ENCODE results near the gene PTP4A2. TPM values are rescaled to one million over a fixed set of nuclear protein-coding genes. Genes with fewer than 3 reads are reported as not detected.
A peak's percentile ranks its signal among the peaks of the same experiment; 100 is the strongest.
"Not testable (repeated sequence)": the region's sequence is repeated elsewhere in the genome, so short reads cannot be mapped to it uniquely, and the experiment has no call there.

Gene PTP4A2
- polyA plus RNA-seq, 1 donor: 205 TPM

GRCh38 chr1:31949862-31950261 is 11.7 kb upstream of the PTP4A2 start:
- no peak for DNase-seq

DNA sequence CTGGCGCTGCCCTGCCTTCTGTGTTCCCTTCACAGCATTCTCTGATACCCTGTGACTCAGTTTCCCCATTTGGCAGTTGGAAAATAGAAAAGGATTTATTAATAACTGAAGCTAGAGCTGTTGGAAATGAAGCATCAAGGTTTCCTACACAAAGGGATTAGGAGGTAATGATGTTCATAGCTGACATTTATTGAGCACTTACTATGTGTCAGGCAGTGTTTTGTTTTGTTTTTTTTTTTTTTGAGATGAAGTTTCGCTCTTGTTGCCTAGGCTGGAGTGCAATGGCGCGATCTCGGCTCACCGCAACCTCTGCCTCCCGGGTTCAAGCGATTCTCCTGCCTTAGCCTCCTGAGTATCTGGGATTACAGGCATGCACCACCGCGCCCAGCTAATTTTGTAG is 7.5 kb upstream of the PTP4A2 start:
- DNase-seq: not testable (repeated sequence)

DNA sequence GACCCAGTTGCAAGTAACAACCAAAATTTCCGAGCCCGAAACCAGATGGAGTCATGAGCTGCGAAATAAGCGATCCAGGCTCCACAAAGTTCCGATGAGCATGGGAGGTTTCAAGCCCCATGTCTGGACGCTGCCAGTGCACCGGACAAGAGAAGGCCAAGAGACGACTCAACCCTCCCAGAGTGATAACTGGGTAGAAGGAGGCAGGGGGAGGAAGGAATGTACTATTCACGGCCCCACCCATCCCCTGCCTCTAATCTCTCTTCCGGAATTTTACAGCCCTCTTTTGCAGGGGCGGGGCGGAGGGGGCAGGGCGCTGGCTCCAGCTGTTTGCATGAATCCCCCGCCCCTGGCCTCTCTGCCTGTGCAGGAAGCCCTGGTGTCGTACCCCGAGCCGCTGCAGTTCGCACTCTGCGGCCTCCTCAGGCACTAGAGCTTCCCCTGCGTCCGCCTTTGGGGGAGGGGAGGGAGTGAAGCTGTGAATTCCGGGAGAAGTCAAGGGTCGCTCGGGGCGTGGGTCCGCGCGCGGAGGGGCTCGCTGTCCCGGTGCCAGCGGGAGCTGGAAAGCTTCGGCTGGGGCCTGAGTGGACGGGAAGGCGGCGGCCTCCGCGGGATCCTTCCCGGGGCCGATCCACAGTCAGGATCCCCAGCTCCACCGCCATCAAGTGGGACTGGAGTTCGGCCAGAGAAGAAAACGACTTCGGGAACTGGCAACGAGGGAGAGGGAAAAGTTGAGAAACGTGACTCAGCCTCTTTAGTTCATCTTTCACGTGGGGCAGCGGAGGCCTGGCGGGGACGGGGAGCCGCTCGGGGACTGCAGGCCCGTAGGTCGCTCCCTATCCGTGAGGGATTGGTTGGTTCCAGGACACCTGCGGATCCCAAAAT is 6.3 kb upstream of the PTP4A2 start:
- DNase-seq: peak; percentile 89

DNA sequence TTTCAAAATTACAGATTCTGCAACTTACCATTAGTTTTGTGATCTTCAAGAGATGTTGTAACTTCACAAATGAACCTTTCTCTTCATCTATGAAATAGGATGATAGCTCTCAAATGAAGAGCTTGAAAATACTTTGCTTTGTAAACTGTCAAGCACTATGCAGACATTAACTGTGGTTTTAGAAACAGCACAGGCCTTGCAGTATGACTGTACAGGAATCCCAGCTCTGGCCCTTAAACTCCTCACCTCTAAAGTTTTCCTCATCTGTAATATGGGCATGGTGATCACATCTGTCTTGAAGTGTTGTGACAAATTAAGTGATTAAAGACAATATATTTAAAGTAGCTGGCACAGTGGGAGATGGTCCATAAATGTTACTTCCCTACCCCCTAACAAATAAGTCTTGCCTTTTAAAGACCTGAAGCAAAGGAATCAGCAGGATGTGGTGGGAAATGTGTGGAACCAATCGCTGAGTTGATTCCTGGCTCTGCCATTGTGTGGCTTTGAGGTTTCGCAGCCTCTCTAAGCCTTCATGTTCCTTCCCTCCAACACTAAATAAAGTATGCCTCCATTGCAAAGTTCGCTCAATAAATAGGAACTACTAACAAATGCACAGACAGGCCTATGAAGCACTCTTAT is 5.5 kb upstream of the PTP4A2 start:
- no peak for DNase-seq

GRCh38 chr1:31942061-31942460 is 3.9 kb upstream of the PTP4A2 start:
- DNase-seq: not testable (repeated sequence)

GRCh38 chr1:31939484-31940329 is 1.5 kb upstream of the PTP4A2 start:
- no peak for DNase-seq

GRCh38 chr1:31937300-31938183 is 626 bp downstream of the PTP4A2 start:
- peak; percentile 74 for DNase-seq

GRCh38 chr1:31936981-31937299 is 1.2 kb downstream of the PTP4A2 start:
- no peak for DNase-seq

DNA sequence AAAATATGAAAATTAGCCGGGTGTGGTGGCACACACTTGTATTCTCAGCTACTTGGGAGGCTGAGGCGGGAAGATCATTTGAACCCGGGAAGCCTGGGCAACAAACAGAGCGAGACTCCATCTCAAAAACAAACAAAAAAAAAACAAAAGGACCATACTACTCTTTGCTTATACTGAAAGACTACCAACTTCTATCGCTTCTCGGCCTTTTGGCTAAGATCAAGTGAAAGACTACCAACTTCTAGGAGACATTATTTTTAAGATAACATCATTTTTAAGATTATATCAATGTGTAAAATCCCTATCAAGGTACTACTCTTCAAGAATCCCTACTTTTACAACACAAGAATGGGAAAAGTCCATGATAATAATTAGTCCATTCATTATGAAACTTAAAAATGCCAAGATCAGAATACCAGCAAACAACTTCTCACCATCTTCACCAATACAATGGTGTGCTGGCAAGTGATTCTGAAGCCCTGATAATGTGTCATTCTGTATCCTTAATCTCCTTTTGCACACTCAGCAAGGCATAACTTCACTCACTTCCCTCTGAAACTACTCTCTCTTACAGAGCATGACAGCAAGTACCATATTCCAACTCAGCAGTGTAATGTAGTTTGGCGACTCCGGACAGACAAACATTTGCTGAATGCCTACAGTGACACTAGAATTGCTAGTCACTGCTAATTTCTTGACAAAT is 1.7 kb downstream of the PTP4A2 start:
- no peak for DNase-seq

DNA sequence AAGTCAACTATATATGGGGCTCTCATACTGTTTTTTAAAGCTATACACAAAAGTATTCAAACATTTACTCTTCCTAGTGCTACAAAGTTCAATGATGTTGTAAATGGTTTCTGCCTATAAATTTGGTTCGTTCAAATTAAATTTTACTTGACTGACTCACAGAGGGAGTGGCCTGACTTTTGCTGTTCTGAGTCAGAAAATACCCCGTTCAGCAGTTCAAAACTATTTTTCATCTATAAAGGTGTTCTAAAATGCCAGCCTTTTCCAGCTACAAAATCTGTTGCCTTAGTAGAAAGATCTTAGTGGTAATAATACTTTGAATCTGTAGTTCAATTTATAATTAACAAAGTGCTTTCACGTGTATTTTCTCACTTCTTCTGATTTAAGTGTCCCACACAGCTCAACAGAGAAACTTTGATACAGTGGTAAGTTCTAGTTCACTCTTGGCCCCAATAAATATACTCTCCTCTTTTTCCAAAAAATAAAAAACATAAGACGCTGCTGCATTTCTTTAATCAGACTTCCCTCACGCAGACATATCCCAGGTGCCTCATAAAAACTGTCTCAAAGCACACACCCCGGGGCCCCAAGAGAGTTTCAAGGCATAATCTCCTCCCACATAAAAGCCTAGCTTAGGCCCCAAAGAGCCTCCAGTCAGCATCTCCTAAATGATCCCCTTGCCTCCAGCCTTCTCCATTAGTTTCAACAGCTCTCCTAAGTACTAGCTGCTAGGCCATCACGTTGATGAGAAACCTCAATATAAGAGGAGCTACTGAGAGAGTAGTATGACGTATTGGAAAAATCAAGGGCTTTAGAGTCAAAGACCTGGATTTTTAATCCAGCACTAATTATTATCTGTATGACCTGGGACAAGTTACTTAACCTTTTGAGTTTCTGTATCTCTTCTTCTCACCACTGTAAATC is 3.2 kb downstream of the PTP4A2 start:
- no peak for DNase-seq

- no peak for DNase-seq
Measured at GRCh38 chr1:31932491-31933316, 5.5 kb downstream of the PTP4A2 start.

DNA sequence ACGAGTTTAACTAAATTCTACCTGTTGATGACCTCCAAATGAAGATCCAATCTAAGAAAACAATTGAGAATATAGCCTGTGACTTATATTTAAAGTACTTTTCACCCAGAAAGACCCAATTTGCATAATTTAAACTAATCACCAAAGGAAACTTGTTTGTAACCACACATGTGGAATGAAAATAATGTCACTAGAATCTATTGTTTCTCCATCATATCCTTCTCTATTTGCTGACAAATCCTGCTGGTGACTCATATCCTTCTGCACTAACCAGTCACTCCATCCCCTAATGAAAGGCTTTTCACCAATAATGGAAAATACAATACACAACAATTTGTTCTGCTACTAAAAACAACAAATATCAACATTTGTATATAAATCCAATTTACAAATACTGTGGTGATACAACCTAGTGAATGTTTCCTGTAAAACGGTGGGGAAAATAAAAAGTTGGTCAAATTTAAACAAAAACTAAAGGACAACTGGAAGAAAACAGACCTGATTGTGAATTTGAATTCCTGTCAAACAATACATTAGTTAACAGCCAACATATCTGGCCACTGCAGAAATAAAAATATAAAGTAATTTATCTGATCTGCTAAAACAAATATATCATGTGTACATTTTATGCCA is 6.5 kb downstream of the PTP4A2 start:
- no peak for DNase-seq

DNA sequence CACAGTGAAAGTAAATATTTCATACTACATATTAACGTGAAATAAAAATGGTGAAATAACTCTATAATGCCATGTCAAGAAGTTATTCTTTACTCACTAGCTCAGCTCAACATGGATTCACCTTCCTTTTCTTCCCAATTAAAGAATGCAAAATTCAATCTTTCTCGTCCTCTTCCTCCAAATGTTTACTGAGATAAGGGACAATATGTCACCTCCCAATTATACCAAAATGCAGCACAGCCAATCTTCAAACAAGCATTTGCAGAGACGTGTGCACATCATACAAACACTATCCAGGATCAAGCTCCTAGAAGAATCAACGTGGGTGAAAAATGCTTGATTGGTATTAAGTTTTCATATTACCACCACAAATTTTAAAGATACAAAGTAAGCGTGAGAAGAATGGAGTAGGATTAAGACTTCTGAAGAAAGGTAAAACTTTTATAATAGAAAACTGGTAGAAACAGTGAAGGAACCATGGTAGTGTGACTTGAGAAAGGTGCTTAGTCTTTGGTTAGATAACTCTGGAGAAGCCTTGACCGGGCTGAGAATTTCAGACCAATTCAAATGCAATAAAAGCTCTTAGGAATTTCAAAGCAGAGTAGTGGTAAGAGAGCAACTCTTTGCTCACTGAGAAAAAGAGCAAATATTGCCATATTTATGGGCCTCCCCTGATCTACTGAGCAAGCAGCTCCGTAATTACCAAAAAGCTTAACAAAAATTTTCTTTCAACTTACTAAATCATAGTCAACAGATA is 7.2 kb downstream of the PTP4A2 start:
- DNase-seq: no peak

DNA sequence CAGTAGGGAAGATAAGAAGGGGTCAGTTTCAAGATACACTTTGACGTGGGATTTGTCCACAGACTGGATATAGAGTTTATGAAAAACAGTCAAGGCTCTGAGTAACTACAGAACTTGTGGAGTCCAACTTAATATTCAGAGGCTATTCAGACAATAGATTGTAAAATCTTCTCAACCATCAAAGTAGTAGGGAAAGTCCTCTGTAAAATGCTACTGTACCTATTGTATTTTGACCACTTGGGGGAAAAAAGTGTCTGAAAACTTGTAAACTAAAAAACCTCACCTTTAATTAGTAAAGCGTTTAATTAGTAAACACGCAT is 10.5 kb downstream of the PTP4A2 start:
- DNase-seq: no peak

DNA sequence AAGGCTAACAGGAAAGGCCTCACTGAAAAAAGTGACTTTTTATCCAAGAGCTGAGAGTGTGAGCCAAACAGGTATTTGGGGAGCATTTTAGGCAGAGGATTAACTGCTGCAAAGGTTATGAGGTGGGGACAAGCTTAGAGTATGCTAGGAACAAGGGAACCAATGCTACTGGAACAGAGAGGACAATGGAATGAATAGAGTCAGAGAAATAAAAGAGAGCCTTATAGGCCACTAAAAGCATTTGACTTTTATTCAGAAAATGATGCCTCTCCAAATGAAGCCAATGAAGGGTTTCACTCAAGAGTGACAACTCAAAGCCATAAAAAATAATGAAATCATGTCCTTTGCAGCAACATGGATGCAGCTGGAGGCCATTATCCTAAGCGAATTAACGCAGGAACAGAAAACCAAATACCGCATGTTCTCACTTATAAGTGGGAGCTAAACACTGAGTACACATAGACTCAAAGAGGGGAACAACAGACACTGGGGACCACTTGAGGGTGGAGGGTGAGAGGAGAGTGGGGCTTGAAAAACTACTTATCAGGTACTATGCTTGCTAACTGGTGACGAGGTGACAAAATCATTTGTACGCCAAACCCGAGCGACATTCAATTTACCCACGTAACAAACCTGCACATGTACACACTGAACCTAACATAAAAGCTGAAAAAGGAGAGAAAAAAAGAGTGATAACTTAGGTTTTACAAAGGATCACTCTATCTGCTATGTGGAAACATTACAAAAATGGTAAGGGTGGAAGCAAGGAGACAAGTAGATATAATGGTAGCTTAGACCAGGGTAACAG is 11.1 kb downstream of the PTP4A2 start:
- no peak for DNase-seq

- no peak for DNase-seq
Measured at GRCh38 chr1:31926252-31926651, 11.9 kb downstream of the PTP4A2 start.

DNA sequence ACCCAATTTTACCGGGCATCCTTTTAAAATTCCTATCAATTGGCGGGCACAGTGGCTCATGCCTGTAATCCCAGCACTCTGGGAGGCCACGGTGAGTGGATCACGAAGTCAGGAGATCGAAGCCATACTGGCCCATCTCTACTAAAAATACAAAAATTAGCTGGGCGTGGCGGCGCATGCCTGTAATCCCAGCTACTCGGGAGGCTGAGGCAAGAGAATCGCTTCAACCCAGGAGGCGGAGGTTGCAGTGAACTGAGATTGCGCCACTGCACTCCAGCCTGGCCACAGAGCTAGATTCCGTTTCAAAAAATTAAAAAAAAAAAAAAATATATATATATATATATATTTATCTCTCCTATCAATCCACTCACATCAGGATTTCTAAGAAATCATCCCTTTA is 12.3 kb downstream of the PTP4A2 start:
- DNase-seq: not testable (repeated sequence)

DNA sequence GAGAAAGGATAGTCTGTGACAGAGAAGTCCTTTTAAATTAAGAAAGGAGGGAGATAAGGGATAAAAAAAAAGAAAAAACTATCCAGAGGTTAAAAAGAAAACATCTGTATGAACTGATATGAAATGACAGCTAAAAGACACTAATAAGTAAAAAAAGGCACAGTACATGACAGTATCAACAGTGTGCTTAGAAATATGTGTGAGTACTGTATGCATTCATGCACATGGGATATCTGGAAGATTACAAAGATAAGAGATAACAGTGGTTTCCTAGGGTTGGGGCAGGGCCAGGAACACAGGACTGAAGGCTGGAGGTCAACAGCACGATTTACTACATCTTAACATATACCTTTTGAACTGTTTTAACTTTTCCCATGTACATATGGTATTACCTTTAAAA is 13.3 kb downstream of the PTP4A2 start:
- no peak for DNase-seq

Measured in hindlimb muscle (tissue), 1 donor.